Astrocyte of the cerebellum (primary cell): ENCODE measurements around the gene AKR1C1.
"Not testable (repeated sequence)": the region's sequence is repeated elsewhere in the genome, so short reads cannot be mapped to it uniquely, and the experiment has no call there.

ENCODE experiments used
- DNase-seq: peaks from one replicate; pipeline ENCODE4 v3.0.0-alpha.2; 2011; ENCODE audit warnings: low read depth
- H3K4me3 ChIP-seq: 2 replicates; pipeline ENCODE4 v1.5.1; 2011; ENCODE audit warnings: mild to moderate bottlenecking, low read depth, low read length, moderate library complexity
- in situ Hi-C: cut with HindIII; loops from 2 replicates; pipeline ENCODE4 v1.10.0; 2017; ENCODE audit warnings: low sequenced_read_pairs
- TF ChIP-seq, protein P1 (sequence below): IDR thresholded peaks from 2 replicates; pipeline ENCODE4 v1.5.1; 2012; ENCODE audit warnings: low read length, low read depth, moderate library complexity, mild to moderate bottlenecking; ENCODE audit errors: missing control alignments

AKR1C1 gene

DNA sequence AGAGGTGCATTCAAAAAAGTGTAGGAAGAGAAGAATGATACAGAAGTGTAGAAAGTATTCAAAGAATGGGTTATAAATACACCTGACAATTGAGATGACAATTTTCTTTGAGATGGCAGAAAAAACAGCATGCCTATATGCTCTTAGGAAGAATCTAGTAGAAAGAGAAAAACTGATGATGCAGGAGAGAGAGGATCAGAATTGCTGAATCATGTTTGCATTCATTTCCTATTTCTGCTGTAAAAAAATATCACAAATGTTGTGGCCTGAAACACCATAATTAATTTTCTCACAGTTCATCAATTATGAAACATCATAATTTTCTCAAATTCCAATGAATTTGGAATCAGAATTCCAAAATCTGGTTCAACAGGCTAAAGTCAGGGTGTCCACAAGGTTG, 9.8 kb upstream of the AKR1C1 start:
- H3K4me3 ChIP-seq: no peak overlapping the region
- TF ChIP-seq, protein P1, sequence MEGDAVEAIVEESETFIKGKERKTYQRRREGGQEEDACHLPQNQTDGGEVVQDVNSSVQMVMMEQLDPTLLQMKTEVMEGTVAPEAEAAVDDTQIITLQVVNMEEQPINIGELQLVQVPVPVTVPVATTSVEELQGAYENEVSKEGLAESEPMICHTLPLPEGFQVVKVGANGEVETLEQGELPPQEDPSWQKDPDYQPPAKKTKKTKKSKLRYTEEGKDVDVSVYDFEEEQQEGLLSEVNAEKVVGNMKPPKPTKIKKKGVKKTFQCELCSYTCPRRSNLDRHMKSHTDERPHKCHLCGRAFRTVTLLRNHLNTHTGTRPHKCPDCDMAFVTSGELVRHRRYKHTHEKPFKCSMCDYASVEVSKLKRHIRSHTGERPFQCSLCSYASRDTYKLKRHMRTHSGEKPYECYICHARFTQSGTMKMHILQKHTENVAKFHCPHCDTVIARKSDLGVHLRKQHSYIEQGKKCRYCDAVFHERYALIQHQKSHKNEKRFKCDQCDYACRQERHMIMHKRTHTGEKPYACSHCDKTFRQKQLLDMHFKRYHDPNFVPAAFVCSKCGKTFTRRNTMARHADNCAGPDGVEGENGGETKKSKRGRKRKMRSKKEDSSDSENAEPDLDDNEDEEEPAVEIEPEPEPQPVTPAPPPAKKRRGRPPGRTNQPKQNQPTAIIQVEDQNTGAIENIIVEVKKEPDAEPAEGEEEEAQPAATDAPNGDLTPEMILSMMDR: no peak
- no peak for DNase-seq
- in situ Hi-C loops: no loop called here

DNA sequence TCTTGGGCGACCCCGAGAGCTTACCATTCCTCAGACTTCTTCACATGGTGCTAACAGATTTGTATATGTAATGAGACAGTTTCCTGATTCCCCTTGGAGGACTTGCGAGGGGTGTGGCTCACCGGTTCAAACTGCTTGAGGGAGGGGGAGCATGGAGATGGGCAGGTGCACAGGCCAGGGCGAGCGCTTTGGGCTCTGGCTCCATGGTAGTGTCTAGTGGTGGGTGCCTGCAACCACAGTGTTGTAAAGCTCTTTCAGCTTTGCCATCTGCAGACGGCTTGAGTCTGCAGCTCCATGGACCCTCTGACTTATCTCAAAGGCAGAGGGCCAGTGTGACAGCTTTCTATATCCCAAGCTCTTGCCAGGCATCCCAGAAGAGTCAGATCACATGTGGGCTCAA, 7.1 kb upstream of the AKR1C1 start:
- H3K4me3 ChIP-seq, DNase-seq, in situ Hi-C loops: not testable (repeated sequence)

DNA sequence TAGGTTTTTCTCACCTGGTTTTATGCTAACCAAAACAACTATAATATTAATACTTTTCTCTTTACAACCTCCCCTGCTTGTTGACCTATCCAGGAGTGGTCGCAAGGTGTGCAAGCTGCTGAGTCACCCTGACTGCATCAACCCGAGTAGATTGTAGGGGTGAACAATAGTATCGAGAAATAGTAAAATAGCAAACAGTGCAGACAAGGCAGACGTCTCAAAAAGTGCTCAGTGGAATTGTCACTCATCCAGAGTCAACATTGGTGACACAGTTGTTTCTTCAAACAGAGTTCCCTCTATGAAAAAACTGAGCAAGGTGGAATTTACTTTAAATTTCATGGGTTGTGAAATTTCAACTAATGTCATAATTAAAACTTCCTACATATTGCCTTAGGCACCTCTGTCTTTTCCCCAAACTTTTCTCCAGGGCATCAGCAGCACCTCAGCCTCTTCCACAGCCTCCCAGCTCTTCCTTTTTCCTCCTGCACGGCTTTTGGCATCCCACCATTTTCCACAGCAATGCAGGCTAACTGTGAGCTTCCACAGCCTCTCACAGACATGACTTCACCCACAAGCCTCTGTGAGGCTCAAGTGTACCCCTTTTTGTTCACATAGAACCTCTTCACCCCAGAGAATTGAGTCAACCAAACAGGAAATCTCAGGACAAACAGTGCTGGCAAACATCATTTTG, 6.1 kb upstream of the AKR1C1 start:
- in situ Hi-C loops, DNase-seq, H3K4me3 ChIP-seq: not testable (repeated sequence)

DNA sequence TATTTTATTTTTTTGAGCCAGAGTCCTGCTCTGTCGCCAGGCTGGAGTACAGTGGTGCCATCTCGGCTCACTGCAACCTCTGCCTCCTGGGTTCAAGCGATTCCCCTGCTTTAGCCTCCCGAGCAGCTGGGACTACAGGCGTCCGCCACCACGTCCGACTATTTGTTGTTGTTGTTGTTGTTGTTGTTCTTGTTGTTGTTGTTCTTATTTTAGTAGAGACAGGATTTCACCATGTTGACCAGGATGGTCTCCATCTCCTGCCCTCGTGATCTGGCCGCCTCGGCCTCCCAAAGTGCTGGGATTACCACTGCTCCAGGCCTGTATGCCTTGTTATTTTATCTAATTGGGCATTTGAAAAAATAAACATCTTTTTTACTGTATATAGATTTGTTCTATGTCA, 1.7 kb upstream of the AKR1C1 start:
- DNase-seq, in situ Hi-C loops, H3K4me3 ChIP-seq: not testable (repeated sequence)

DNA sequence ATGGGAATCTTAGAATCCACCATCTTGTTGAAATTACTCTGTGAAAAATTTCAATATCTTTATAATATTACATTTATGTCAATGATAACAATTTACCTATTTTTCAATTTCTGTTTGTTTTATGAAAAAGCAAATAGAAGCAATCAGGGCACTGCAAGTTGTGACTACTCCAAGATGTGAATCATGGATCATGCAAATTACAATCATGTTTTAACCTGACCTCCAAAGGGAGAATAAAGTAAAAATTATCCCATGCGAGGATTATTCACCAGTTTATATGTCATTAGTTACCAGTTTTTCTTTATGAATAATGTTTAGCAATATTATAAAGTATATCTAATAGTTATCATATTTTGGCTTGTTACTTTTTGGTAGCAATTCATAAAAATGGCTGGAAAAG, 907 bp upstream of the AKR1C1 start:
- H3K4me3 ChIP-seq, DNase-seq, in situ Hi-C loops: not testable (repeated sequence)

DNA sequence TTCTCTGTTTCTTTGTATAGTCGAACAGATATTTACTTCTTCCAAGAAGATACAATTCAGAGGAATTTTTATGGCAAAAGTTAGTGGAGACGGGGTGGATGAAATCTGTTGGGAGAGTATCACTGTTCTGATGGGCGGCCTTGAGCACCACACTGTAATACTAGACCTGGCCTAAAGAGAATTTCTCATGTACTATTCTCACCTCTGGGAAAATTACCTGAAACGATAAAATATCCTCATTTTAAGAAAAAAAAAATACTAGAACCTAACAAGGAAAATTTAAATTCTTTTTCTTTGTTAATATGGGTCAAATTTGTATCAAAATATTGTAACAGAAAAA, 570 bp downstream of the AKR1C1 start:
- in situ Hi-C loops, H3K4me3 ChIP-seq, DNase-seq: not testable (repeated sequence)

DNA sequence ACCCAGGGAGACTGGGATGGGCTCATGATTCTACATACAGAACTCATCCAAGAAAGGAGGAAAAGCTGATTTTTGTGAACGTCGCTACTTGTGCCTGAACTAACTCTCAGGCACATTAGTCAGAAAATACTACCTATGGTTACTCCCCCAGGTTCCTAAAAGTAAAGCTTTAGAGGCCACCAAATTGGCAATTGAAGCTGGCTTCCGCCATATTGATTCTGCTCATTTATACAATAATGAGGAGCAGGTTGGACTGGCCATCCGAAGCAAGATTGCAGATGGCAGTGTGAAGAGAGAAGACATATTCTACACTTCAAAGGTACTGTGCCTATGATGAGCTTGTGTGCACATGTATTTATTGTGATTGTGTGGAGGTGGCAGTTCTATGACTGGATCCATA, 2.5 kb downstream of the AKR1C1 start:
- DNase-seq, H3K4me3 ChIP-seq, in situ Hi-C loops: not testable (repeated sequence)

DNA sequence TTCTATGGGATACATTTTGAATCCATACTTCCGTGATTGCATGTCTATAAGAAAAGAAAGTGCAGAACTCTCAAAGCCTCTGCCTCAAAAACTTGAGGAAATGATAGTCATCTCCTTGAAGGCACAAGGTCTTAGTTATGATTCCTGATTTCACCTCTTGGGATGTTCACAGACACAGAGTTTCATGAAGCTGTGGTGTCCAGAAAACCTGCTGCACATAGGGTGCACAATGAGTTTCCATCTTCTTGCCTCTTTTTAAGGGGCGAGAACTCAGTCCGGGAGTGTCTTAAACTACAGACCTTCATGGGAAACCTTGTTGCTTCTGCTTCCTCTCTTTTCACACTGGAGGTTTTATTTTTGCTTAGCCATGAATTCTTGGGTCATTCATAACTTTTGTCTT, 4.0 kb downstream of the AKR1C1 start:
- not testable (repeated sequence) for H3K4me3 ChIP-seq

DNA sequence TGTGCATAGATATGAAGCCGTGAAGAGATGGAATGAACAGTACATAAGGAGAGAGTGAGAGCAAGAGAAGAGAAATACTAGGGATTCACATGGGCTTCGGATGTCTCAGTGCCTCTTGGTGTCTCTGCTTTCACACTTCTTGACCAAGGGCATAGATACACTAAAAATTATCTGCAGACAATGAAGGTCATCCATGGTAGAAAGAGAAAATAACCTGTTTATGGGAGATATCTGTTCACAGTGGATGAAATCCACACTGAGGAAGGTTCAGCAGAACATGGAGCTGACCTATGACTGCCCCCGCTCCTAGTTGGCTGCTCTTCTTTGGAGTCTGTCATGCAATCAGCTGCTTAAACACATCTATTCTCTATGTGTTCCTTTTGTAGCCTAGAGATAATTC, 6.1 kb downstream of the AKR1C1 start:
- H3K4me3 ChIP-seq, DNase-seq, in situ Hi-C loops: not testable (repeated sequence)

More for the DNA sequence above, 4.0 kb downstream of the AKR1C1 start:
- DNase-seq, in situ Hi-C loops: not testable (repeated sequence)

DNA sequence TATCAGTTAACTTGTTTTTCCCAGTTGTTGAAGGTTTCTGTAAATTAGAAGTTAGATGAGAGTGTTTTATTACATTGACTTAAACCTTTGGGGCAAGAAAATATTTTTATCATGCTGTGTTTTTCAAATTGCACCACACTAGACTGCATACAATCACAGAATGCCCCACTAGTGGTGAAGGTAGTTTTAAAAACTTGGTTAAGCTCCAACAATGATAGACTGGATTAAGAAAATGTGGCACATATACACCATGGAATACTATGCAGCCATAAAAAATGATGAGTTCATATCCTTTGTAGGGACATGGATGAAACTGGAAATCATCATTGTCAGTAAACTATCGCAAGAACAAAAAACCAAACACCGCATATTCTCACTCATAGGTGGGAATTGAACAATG, 7.1 kb downstream of the AKR1C1 start:
- in situ Hi-C loops, DNase-seq, H3K4me3 ChIP-seq: not testable (repeated sequence)

DNA sequence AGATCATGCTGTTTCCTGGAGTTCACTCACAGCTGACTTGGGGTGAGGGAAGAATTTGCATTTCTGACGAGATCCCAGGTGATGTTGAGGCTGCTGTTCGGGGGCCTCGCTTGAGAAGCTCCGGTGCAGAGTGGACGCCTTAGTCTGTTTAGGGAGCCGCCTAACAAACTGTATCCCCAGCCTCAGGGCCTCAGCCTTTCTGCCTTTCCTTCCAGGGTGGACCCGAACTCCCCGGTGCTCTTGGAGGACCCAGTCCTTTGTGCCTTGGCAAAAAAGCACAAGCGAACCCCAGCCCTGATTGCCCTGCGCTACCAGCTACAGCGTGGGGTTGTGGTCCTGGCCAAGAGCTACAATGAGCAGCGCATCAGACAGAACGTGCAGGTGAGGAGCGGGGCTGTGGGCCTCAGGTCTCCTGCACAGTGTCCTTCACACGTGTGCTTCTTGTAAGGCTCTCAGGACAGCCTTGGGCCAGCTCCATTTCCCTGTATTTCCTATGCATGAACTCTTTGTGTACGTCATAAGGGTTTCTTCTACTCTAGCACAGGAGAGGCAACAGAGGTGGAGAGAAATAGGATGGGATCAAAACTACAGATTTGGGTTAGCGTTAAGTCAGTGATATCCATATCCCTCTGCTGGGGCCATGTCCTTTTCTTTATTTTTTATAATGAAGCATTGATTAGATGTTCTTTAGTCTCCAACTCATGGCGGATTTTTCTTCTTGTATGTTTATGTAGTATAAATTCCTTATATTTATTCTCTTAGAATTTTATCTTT, 9.3 kb downstream of the AKR1C1 start:
- DNase-seq, H3K4me3 ChIP-seq, in situ Hi-C loops: not testable (repeated sequence)

DNA sequence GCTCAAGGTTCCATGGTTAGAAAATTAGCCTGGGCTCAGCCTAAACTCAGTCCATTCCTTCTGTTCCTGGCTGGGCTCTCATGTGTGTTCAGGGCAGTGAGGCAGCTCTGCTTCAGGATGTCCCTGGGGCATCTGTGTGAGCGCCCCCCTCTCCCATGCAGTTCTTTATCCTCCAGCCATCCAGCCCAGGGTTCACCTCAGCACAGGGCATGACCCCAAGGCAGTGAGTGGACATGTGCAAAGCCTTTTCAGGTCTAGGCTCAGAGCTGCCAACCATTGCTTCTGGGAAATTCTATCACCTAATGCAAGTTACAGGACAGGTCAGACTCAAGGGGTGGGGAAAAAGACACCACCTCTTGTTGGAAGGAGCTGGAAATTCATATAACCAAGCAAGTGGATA, 10.1 kb downstream of the AKR1C1 start:
- DNase-seq, H3K4me3 ChIP-seq, in situ Hi-C loops: not testable (repeated sequence)

DNA sequence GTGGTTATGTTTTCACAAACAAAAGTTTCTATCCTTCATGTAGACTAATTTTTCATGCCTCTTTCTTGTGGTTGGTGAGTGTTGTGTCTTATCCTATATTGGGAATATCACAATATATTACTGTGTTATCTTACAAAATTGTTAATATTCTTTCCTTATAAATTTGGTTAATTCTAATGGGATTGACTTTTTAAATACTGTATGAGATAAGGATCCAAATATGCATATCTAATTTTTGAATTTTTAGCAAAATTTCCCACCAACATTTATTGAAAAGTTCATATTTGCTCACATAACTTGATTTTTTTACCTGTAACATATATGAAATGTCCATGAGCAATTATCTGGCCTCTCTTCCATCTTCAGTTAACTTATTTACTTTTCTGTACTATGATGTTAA, 11.2 kb downstream of the AKR1C1 start:
- H3K4me3 ChIP-seq, in situ Hi-C loops, DNase-seq: not testable (repeated sequence)
